SK-N-SH (cell line): Measurements from ENCODE around the gene KRTAP20-4.

Experiments used
- CTCF ChIP-seq: fragments of 200-600 bp; sonication (generic); IDR thresholded peaks from 2 replicates; pipeline ENCODE4 v1.6.1; 2017; ENCODE audit warnings: antibody characterized with exemption, mild to moderate bottlenecking, moderate library complexity
- EZH2phosphoT487 ChIP-seq: fragments of 200-600 bp; sonication (generic); IDR thresholded peaks from 2 replicates; pipeline ENCODE4 v1.6.1; 2017; ENCODE audit warnings: low read depth, mixed run types, mild to moderate bottlenecking, antibody characterized with exemption, moderate library complexity, borderline replicate concordance
- FOXM1 ChIP-seq: IDR thresholded peaks from 2 replicates; pipeline ENCODE4 v1.4.0; 2012; ENCODE audit warnings: low read depth, mild to moderate bottlenecking
- MAX ChIP-seq: IDR thresholded peaks from 2 replicates; pipeline ENCODE4 v1.4.0; 2012; ENCODE audit warnings: low read depth
- POLR2AphosphoS5 ChIP-seq: IDR thresholded peaks from 2 replicates; pipeline ENCODE4 v1.6.1; 2012; ENCODE audit warnings: low read depth, low read length
- TAF1 ChIP-seq: IDR thresholded peaks from 2 replicates; pipeline ENCODE4 v1.6.1; 2012; ENCODE audit warnings: low read depth, mild to moderate bottlenecking, low read length, moderate library complexity, borderline replicate concordance
- TCF12 ChIP-seq: IDR thresholded peaks from 2 replicates; pipeline ENCODE4 v1.4.0; 2012
- TEAD4 ChIP-seq: IDR thresholded peaks from 2 replicates; pipeline ENCODE4 v1.4.0; 2012; ENCODE audit warnings: mild to moderate bottlenecking, borderline replicate concordance; ENCODE audit not compliant: insufficient read depth

GRCh38 chr21:30592140-30592539, 28.3 kb upstream of the KRTAP20-4 start, which contains the start of gene KRTAP6-3:
- TF ChIP-seq POLR2AphosphoS5: no peak
- no peak for TF ChIP-seq CTCF
- TF ChIP-seq MAX: no peak
- TF ChIP-seq TCF12: no peak
- no peak for TF ChIP-seq TEAD4
- no peak for TF ChIP-seq FOXM1
- no peak for TF ChIP-seq TAF1
- TF ChIP-seq EZH2phosphoT487: no peak
